HG02623 (cell line): ENCODE measurements around the gene AFAP1L1.

Experiments
- ATAC-seq: cut with Tn5 transposase; IDR thresholded peaks from one replicate; pipeline ENCODE4 v1.9.1; 2021; ENCODE audit warnings: moderate library complexity; ENCODE audit not compliant: unreplicated experiment

Gene AFAP1L1

GRCh38 chr5:149367972-149368645, 96.5 kb downstream of the AFAP1L1 start:
- no peak for ATAC-seq

- no peak for ATAC-seq
Measured at GRCh38 chr5:149370878-149371277, 99.2 kb downstream of the AFAP1L1 start.

GRCh38 chr5:149371296-149371962, 99.8 kb downstream of the AFAP1L1 start:
- ATAC-seq = peak; percentile 85

GRCh38 chr5:149372076-149372795, 100.6 kb downstream of the AFAP1L1 start:
- no peak for ATAC-seq

DNA sequence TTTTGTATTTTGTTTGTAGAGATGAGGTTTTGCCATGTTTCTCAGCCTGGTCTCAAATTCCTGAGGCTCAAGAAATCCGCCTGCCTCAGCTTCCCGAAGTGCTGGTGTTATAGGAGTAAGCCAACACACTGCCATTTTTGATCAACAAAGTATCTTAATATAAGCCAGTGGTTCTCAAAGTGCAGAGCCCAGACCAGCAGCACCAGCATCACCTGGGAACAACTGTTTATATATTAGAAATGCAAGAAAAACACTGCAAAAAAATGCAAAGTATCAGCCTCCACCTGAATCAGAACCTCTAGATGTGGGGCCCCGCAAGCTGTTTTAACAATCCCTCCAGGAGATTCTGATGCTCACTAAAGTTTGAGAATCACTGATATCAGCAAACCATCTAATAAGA, 101.3 kb downstream of the AFAP1L1 start:
- ATAC-seq = no peak

DNA sequence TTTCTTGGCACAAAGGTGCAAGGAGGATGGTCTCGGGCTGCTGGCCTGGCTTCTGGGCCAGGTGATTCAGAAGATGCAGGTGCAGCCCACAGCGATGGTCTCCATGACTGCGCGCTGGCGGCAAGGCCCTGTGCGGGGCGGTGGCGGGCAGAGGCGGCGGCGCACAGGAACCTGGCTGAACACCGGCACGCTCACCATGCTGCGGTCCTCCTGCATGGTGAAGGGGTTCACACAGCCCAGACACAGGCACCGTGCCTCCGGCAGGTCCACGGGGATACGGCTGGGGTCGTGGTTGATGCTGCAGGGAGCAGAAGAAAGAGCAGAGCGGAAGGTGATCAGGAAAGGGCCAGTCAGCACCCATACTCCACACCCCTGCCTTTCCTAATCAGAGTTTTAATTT, 102.6 kb downstream of the AFAP1L1 start:
- no peak for ATAC-seq

DNA sequence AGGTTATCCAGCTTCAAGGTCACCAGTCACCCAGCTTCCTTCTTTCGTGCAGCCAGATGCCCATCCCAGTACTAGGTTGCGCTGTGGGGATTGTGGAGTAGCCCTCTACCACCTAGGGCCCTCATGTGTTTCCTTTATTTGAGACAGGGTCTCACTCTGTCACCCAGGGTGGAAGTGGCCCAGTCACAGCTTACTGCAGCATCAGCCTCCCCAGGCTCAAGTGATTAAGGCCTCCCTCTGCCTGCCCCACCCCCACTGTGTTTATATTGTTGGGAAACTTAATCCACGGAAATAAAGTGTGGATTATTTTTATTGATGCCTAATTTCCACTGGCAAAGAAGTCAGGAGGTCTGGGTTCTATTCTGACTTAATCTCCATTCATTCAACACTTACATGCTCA, 103.1 kb downstream of the AFAP1L1 start:
- ATAC-seq = no peak

DNA sequence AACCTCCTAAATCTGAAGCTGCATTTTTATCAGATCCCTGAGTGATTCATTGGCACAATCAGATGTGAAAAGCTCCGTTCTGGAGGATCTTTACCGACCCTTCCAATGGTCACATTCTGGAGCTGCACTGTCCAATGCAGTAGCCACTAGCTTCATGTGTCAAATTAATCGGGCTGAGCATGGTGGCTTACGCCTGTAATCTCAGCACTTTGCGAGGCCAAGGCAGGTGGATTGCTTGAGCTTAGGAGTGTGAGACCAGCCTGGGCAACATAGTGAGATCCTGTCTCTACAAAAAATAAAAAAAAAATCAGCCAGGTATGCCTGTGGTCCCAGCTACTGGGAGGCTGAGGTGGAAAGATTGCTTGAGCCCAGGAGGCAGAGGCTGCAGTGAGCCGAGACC, 103.8 kb downstream of the AFAP1L1 start:
- ATAC-seq = no peak

DNA sequence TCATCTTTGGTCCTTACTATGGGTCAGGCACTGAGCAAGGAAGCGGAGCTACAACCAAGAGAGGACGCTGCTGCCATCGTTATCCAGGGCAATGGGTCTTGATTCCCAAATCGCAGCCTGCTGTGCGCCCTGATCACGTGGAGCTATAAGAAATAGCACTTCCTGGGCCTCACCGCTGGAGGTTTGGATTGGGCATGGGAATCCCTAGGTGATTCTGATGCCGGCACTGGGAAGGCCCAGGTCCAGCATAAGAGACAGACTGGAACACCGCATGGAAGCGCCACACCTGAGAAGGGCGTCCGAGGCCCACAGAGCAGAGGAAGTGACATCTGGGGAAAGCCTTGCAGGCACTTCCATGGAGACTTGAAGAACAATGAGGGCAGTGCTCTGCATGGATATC, 104.4 kb downstream of the AFAP1L1 start:
- ATAC-seq = no peak

DNA sequence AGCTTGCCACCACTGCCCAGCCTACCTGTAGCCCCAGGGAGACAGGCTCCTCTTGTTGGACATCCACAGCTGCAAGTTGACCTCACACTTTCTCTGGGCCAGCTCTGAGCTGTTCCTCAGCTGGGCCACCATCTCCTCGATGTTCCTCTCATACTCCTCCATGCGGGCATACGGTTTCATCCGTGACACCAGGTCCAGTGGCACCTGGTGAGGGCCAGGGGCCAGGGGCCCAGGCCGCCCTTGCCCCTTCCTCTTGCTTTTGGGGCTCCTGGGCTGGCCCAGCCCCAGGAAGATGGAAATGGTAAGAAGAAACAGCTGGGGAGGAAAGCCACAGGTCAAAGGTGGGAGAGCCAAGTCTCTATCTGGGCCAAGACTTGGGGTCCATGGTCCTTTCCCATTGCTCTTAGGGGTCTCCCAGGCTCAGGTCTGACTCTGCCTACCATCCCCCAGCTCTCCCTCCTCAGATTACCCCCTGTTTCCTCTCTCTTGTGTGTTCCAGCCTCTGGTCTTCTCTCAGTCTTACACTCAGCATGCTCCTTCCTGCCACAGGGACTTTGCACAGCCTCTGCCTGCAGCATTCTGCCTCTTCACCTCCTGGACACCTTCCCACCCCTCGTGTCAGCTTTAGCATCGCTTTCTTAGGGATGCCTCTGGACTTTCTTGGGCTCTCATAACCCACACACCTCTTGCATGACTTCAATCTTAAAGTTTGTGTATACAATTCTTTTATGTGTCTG, 105.2 kb downstream of the AFAP1L1 start:
- no peak for ATAC-seq

GRCh38 chr5:149378241-149378820, 106.7 kb downstream of the AFAP1L1 start:
- no peak for ATAC-seq

- no peak for ATAC-seq
Measured at GRCh38 chr5:149379177-149379761, 107.6 kb downstream of the AFAP1L1 start, which contains the start of gene IL17B. Gene IL17B, minus strand, starts transcription at chr5:149379292. Its CDS starts 67 bp downstream, at chr5:149379225.

DNA sequence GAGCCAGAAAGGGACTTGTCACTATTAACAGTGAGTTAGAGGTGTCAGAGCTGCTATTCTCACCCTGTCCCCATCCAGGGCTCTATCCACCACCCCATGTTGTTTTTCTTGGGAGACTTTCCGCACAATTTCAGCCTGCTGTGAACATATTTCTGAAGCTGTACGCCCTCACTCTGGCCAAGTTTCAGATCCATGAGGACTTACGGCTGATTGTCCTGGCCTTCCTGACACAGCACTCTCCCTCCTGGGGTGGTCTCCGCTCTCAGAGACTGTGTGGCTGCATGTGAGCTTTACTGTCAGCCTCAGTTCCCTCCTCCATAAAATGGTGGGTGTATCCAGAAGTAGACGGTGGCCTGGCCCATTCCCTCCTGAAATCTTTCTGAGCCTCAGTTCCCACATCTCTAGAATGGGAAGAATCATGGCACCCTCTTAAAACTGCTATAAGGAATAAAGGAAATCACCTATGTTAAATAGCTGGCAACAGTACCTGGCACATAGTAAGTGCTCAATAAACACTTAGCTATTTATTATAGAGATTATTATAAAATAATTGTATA, 108.2 kb downstream of the AFAP1L1 start:
- ATAC-seq = no peak

- no peak for ATAC-seq
Measured at GRCh38 chr5:149380466-149381121, 108.9 kb downstream of the AFAP1L1 start.

- no peak for ATAC-seq
Measured at GRCh38 chr5:149381261-149381985, 109.8 kb downstream of the AFAP1L1 start.

DNA sequence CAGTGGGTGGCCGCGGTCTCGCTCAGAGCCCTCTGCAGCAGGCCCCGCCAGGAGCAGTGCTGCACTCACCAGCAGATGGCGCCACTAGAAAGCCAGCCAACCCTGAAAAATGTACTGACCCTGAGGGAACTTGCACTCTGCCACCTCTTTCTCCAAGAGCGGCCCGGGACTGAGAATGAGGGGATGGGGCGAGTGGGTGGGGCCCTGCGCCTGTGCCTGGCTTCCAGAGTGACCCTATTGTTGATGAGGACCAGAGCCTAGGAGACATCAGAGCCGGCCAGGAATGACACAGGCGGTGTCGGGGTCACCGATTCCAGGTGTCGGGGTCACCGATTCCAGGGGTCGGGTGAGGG, 110.3 kb downstream of the AFAP1L1 start:
- ATAC-seq = peak; percentile 67

DNA sequence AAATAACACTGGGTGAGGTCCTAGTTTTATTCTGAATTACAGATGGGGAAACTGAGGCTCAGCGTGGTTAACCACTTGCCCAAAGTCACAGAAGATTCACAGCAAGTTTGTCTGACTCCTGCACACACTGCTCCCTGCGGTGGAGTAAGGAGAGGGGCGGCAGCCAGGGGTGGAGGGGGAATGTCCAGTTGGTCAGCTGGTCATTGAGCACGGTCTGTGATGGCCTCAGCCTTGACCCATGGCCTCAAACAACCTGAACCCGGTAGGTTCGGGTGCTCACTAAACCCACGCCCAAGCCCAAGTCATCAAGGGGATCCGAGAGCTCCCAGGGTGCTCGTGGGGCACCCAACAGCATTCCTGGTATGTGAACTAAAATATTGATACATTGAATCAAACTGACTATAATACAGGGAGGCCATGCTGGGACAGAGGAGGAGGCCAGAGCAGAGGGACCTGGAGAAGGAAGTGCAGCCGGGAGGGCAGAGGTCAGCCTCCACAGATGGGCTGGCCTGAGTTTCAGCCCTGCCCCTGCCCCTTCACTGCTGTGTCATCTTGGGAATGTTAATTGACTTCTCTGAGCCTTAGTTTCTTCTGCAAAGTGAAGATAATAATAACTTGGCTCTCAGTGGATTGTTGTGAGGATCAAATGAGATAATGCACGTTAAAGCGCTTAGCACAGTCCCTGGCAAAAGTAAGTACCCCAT, 111.0 kb downstream of the AFAP1L1 start:
- ATAC-seq = no peak

DNA sequence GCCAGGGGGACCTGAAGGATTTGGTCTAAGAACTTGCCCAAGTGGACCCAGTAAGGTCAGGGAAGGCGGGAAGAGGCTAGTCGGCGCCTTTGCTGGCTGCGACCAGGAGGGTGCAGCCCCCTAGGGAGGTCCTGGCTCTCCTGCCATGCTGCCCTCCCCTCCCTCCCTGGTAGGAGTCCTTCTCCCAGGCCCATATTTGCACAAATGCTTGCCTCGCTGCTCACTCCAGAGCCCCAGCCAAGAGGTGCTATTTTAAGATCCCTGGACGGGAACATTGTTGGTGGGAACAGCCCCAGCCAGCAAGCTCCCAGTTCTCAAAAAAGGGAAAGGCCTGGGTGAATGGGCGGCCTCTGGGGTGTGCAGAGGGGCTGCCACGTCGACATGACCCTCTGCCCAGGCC, 111.7 kb downstream of the AFAP1L1 start:
- ATAC-seq = no peak

DNA sequence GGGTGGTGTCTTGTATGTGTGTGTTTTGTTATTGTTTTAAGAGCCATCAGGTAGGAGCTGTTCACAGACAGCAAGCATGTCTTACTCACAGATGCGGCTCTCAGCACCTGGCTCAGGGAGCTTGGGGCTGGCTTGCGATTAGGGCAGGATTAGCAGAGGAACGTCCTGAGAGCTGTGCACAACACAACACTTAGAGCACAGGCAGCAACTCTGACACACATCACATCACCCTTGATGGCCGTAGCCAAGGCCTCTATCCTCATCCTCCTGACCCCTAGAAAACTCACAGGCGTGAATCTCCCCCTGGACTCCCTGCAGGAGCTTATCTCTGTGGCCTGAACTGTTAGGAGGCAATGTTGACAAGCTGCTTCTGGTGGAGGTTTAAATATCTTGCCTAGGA, 114.5 kb downstream of the AFAP1L1 start:
- ATAC-seq = no peak
